ENCODE measurements around the gene MT1G.

The MT1G gene

DNA sequence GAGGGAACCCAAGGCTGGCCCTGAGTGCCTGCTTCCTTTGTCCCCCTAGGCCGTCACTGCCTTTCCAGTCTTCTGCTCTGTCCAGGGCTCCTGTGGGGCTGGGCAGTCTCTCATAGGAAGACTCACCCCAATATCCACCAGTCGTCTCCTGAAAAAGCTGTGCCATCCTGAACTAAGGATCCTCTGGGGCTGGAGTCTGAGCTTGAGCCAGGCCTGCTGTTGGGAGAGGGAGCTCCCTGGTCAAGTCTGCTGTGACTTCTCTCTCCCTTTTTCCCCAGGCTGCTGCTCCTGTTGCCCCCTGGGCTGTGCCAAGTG lies 2.7 kb upstream of the MT1G start:
- Histone ChIP-seq H3K9ac (ENCODE audit: low read depth, low read length, poor library complexity) (no peak overlapping the region), H2BK120ac (ENCODE audit: low read depth, low read length) (no peak overlapping the region), H3K4ac (ENCODE audit: low read length) (no peak overlapping the region), H4K8ac (ENCODE audit: low read depth, low read length) (no peak overlapping the region), H2AK5ac (ENCODE audit: low read depth, low read length) (no peak overlapping the region), H3K27ac (replicated peaks; ENCODE audit: low read length) (no peak overlapping the region), H4K91ac (ENCODE audit: low read depth, low read length, poor library complexity) (no peak overlapping the region), H2BK12ac (ENCODE audit: low read length) (no peak overlapping the region), H3K4me2 (ENCODE audit: insufficient read depth, low read length, poor library complexity, severe bottlenecking) (no peak overlapping the region), H3K27me3 (ENCODE audit: control insufficient read depth in 3 of 3, insufficient read depth in 3 of 3, low read depth in 1 of 3, low read length in 3 of 3) (peaks cover 44 to 97% (median 95%) of the 10 kb centered on the region in 3 experiments), H3K9me3 (replicated peaks in 1 of 2; ENCODE audit: control insufficient read depth in 2 of 2, insufficient read depth in 1 of 2, low read depth in 1 of 2, low read length in 2 of 2) (peaks cover 0 to 3% of the 10 kb centered on the region in 2 donors), H2AFZ (ENCODE audit: low read length) (no peak overlapping the region), H2BK5ac (ENCODE audit: low read length) (no peak overlapping the region), H2BK15ac (ENCODE audit: low read length) (no peak overlapping the region), H3K79me1 (ENCODE audit: low read depth, low read length) (no peaks in the 10 kb centered on the region), H3K36me3 (replicated peaks in 1 of 2; ENCODE audit: control insufficient read depth in 2 of 2, insufficient read depth in 2 of 2, low read length in 2 of 2) (no peaks in the 10 kb centered on the region), H3K4me3 (ENCODE audit: low read length in 2 of 2) (no peak overlapping the region), H3K23ac (ENCODE audit: low read depth, low read length, poor library complexity) (peak overlapping the region; percentile 26), H3K4me1 (ENCODE audit: control insufficient read depth in 2 of 2, insufficient read depth in 1 of 2, low read depth in 1 of 2, low read length in 2 of 2) (peaks cover 0 to 2% of the 10 kb centered on the region in 2 donors), H3K18ac (ENCODE audit: low read length) (no peak overlapping the region), H3K14ac (ENCODE audit: low read length) (no peak overlapping the region)
- no peak for DNase-seq (ENCODE audit: low spot score)
- no CpG with 5 or more reads among the region's 2 CpGs for WGBS, 2 donors (ENCODE audit: extremely low coverage in 2 of 2, insufficient read length in 2 of 2, insufficient replicate concordance in 1 of 2)

DNA sequence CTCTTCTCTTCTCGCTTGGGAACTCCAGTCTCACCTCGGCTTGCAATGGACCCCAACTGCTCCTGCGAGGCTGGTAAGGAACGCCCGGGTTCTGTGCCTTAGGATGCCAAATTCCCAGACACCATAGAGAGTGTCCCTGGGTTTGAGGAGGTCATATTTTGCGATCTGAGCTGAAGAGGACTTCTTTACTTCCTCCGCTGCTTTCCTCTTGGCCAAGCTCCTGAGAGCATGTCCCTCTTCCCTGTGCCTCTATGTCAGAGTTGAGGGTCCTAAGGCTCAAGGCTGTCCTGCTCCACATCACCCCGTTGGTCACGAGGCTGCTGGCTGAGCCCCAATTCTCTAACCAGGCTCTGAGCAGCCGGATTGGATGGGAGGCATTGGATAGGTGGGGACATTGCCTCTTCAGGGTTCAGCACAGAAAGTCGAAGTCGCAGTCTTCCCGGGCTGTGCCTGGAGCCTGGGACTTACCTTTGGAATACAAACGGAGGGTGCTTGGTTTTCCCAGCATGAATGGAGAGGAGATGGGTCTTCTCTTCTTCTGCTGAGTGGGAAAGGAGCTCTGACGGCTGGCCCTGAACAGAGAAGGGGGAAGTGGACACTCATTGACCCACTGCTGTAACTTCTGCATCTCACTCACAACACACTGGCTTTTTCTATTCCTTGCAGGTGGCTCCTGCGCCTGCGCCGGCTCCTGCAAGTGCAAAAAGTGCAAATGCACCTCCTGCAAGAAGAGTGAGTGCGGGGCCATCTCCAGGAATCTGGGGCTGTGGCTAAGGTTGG lies 2.2 kb upstream of the MT1G start:
- Histone ChIP-seq H2BK120ac (ENCODE audit: low read depth, low read length) (no peak overlapping the region), H2BK15ac (ENCODE audit: low read length) (no peak overlapping the region), H4K91ac (ENCODE audit: low read depth, low read length, poor library complexity) (no peak overlapping the region), H4K8ac (ENCODE audit: low read depth, low read length) (no peak overlapping the region), H3K18ac (ENCODE audit: low read length) (no peak overlapping the region), H3K79me1 (ENCODE audit: low read depth, low read length) (no peaks in the 10 kb centered on the region), H3K9me3 (replicated peaks in 1 of 2; ENCODE audit: control insufficient read depth in 2 of 2, insufficient read depth in 1 of 2, low read depth in 1 of 2, low read length in 2 of 2) (peaks cover 0 to 2% of the 10 kb centered on the region in 2 donors), H3K4ac (ENCODE audit: low read length) (no peak overlapping the region), H3K23ac (ENCODE audit: low read depth, low read length, poor library complexity) (no peak overlapping the region), H2AFZ (ENCODE audit: low read length) (no peak overlapping the region), H2BK12ac (ENCODE audit: low read length) (no peak overlapping the region), H3K4me3 (ENCODE audit: low read length in 2 of 2) (no peak overlapping the region), H3K4me2 (ENCODE audit: insufficient read depth, low read length, poor library complexity, severe bottlenecking) (no peak overlapping the region), H3K27me3 (ENCODE audit: control insufficient read depth in 3 of 3, insufficient read depth in 3 of 3, low read depth in 1 of 3, low read length in 3 of 3) (peaks cover 40 to 97% (median 95%) of the 10 kb centered on the region in 3 experiments), H3K14ac (ENCODE audit: low read length) (no peak overlapping the region), H3K36me3 (replicated peaks in 1 of 2; ENCODE audit: control insufficient read depth in 2 of 2, insufficient read depth in 2 of 2, low read length in 2 of 2) (no peaks in the 10 kb centered on the region), H3K4me1 (ENCODE audit: control insufficient read depth in 2 of 2, insufficient read depth in 1 of 2, low read depth in 1 of 2, low read length in 2 of 2) (no peaks in the 10 kb centered on the region), H2BK5ac (ENCODE audit: low read length) (no peak overlapping the region), H2AK5ac (ENCODE audit: low read depth, low read length) (no peak overlapping the region), H3K27ac (replicated peaks; ENCODE audit: low read length) (no peak overlapping the region), H3K9ac (ENCODE audit: low read depth, low read length, poor library complexity) (no peak overlapping the region)
- DNase-seq (ENCODE audit: low spot score), result no peak
- WGBS, 2 donors (ENCODE audit: extremely low coverage in 2 of 2, insufficient read length in 2 of 2, insufficient replicate concordance in 1 of 2), result no CpG with 5 or more reads among the region's 19 CpGs

DNA sequence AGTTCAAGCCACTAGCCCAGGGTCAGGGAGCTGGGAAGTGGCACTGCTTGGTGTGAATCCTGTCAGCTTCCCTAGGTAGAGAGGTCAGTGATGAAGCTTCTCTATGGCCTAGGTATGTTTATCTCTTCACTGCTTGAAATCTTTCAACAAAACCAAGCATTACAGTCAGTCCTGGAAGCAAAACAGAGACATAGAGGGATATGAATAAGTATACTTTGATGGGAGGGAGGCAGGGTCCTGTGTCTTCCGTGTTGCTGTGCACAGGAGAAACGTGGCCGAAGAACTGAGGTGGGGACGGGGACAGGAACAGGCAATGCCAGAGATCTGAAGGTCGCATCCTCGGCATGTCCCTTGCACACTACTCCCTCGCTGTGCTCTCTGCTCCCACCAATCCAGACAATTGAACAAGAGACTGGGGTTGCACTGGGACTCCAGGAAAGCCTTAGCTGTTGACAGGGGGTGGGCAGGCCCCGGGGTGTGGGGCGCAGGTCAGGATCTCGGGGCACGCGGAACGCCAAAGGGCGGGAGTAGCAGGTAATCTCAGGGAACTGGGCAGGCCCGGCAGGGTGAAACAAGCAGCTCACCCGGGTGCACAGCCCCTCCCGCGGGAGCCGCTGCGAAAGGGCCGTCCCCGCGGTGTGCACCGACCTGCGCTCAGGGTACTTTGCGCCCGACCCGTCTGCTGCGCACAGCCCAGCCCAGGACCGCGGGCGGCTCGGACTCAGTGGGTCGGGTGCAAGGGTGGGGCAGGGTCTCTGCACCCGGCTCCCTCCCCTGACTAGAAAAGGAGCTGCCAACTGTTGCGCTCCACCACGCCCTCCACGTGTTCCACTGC lies 1.4 kb upstream of the MT1G start, which contains the start of gene MT1H:
Gene MT1H, plus strand, starts transcription at position 810 of the 835 bp plus-strand sequence. CDS start 71 bp downstream, outside the sequence.
- no peak within 1 kb of the TSS for H3K14ac ChIP-seq (ENCODE audit: low read length)

More for the DNA sequence above, 1.4 kb upstream of the MT1G start, which contains the start of gene MT1H:
- Histone ChIP-seq H2BK120ac (ENCODE audit: low read depth, low read length) (no peak within 1 kb of the TSS), H2BK5ac (ENCODE audit: low read length) (no peak within 1 kb of the TSS), H2AK5ac (ENCODE audit: low read depth, low read length) (no peak within 1 kb of the TSS), H3K4ac (ENCODE audit: low read length) (no peak within 1 kb of the TSS), H3K9me3 (replicated peaks in 1 of 2; ENCODE audit: control insufficient read depth in 2 of 2, insufficient read depth in 1 of 2, low read depth in 1 of 2, low read length in 2 of 2) (peaks cover 0 to 2% of the 10 kb centered on the region in 2 donors), H3K18ac (ENCODE audit: low read length) (peak within 1 kb of the TSS; percentile 51), H3K27ac (replicated peaks; ENCODE audit: low read length) (no peak within 1 kb of the TSS), H4K91ac (ENCODE audit: low read depth, low read length, poor library complexity) (no peak within 1 kb of the TSS), H3K36me3 (replicated peaks in 1 of 2; ENCODE audit: control insufficient read depth in 2 of 2, insufficient read depth in 2 of 2, low read length in 2 of 2) (no peaks in the 10 kb centered on the region), H2AFZ (ENCODE audit: low read length) (no peak within 1 kb of the TSS), H3K4me1 (ENCODE audit: control insufficient read depth in 2 of 2, insufficient read depth in 1 of 2, low read depth in 1 of 2, low read length in 2 of 2) (no peaks in the 10 kb centered on the region), H3K23ac (ENCODE audit: low read depth, low read length, poor library complexity) (peak within 1 kb of the TSS; percentile 40), H3K4me3 (ENCODE audit: low read length in 2 of 2) (no peak within 1 kb of the TSS), H2BK15ac (ENCODE audit: low read length) (no peak within 1 kb of the TSS), H2BK12ac (ENCODE audit: low read length) (no peak within 1 kb of the TSS), H3K27me3 (ENCODE audit: control insufficient read depth in 3 of 3, insufficient read depth in 3 of 3, low read depth in 1 of 3, low read length in 3 of 3) (peaks cover 42 to 100% (median 96%) of the 10 kb centered on the region in 3 experiments), H3K9ac (ENCODE audit: low read depth, low read length, poor library complexity) (no peak within 1 kb of the TSS), H3K4me2 (ENCODE audit: insufficient read depth, low read length, poor library complexity, severe bottlenecking) (no peak within 1 kb of the TSS), H3K79me1 (ENCODE audit: low read depth, low read length) (no peaks in the 10 kb centered on the region), H4K8ac (ENCODE audit: low read depth, low read length) (no peak within 1 kb of the TSS)
- no CpG with 5 or more reads among the region's 38 CpGs for WGBS, 2 donors (ENCODE audit: extremely low coverage in 2 of 2, insufficient read length in 2 of 2, insufficient replicate concordance in 1 of 2)
- no peak for DNase-seq (ENCODE audit: low spot score)

All from neuronal stem cell (in vitro differentiated cells).